Mucosa of descending colon (tissue), 3 donors: ENCODE measurements around the gene OBP2B. TPM values are rescaled to one million over a fixed set of nuclear protein-coding genes. Genes with fewer than 3 reads are reported as not detected.

ENCODE experiments used
- ATAC-seq: fragments of 200-7000 bp; cut with Tn5 transposase; one replicate; pipeline ENCODE4 v1.9.1; 2020; ENCODE audit warnings: mild to moderate bottlenecking, moderate library complexity
- DNase-seq, 3 donors: peaks; one replicate each; pipeline ENCODE4 v3.0.0-alpha.2; 2020
- H3K36me3 ChIP-seq: fragments of 200-600 bp; one replicate; pipeline ENCODE4 v1.8.0; 2021; ENCODE audit warnings: low read depth, mild to moderate bottlenecking
- H3K4me1 ChIP-seq: fragments of 200-600 bp; one replicate; pipeline ENCODE4 v1.8.0; 2021; ENCODE audit warnings: low read depth, mild to moderate bottlenecking
- H3K4me3 ChIP-seq: fragments of 200-600 bp; one replicate; pipeline ENCODE4 v1.8.0; 2021; ENCODE audit warnings: mild to moderate bottlenecking
- H3K9me3 ChIP-seq: fragments of 200-600 bp; one replicate; pipeline ENCODE4 v1.8.0; 2021; ENCODE audit warnings: mild to moderate bottlenecking
- intact Hi-C, 2 donors: fragments of 100-400 bp; cut with DNase I in 1 of 2; cut with micrococcal nuclease in 1 of 2; formaldehyde crosslinking; loops; one replicate each; pipeline versions ENCODE4 v1.11.0 to v1.11.1; 2022; cut with DNase I, micrococcal nuclease
- total RNA-seq, 3 donors: library from RNA; stranded (reverse); fragmentation: NEBNext Ultra II Directional in 2 of 3; extraction: Animal tissue kit (Norgen Biotek cat#: 25700) in 2 of 3; gene quantifications; one replicate each; pipeline versions ENCODE4 v1.2.1 to v1.2.4, GENCODE V29; 2021 to 2023
- TF ChIP-seq, protein P1 (sequence below): fragments of 200-600 bp; IDR thresholded peaks from one replicate; pipeline ENCODE4 v1.8.0; 2022; ENCODE audit warnings: antibody characterized with exemption, mild to moderate bottlenecking
- donor health status: DM: no; HTN: no; CAD: no; lungs with moderate emphysema.
- donor health status: DM: no; HTN: no; CAD: no.
- donor health status: DM: no; HTN: yes; CAD: no.

Gene OBP2B
- total RNA-seq, 3 donors from 2014 or later: not detected

DNA sequence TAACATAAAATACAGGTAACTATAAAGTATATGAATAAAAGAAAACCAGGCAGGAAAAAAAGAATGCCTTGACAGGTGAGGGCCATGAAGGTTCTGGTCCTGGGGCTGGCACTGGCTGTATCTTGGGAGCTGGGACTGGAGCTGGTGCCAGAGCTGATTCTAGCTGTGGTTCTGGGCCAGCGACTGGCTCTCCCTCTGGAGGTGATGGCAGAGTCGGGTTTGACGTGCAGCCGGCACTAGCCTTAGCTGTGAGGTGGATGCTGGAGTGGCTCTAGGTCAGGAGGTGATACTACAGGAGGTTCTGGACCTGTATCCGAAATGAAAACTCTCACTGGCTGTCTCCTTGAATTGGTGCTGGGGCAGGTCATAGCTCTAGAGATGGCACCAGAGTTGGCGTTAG lies 22.3 kb downstream of the OBP2B start:
- H3K4me3 ChIP-seq: no peak overlapping the region

GRCh38 chr9:133184971-133185370 lies 24.1 kb downstream of the OBP2B start:
- Histone ChIP-seq H3K4me1 (no peaks in the 10 kb centered on the region), H3K4me3 (no peak overlapping the region), H3K9me3 (no peaks in the 10 kb centered on the region), H3K36me3 (no peaks in the 10 kb centered on the region)
- ATAC-seq (peak; percentile 83), DNase-seq (peak in 1 of 3 donors; percentile 56)
- intact Hi-C loops: loop anchor here (10.0 kb wide), 2 partner anchors 140 to 300 kb away; no protein-coding TSS in a partner anchor
- TF ChIP-seq, protein P1, sequence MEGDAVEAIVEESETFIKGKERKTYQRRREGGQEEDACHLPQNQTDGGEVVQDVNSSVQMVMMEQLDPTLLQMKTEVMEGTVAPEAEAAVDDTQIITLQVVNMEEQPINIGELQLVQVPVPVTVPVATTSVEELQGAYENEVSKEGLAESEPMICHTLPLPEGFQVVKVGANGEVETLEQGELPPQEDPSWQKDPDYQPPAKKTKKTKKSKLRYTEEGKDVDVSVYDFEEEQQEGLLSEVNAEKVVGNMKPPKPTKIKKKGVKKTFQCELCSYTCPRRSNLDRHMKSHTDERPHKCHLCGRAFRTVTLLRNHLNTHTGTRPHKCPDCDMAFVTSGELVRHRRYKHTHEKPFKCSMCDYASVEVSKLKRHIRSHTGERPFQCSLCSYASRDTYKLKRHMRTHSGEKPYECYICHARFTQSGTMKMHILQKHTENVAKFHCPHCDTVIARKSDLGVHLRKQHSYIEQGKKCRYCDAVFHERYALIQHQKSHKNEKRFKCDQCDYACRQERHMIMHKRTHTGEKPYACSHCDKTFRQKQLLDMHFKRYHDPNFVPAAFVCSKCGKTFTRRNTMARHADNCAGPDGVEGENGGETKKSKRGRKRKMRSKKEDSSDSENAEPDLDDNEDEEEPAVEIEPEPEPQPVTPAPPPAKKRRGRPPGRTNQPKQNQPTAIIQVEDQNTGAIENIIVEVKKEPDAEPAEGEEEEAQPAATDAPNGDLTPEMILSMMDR: no peak

More for the DNA sequence above, 22.3 kb downstream of the OBP2B start:
- H3K4me1 ChIP-seq: no peaks in the 10 kb centered on the region
- no peaks in the 10 kb centered on the region for H3K36me3 ChIP-seq
- H3K9me3 ChIP-seq: no peaks in the 10 kb centered on the region
- intact Hi-C loops: loop anchor here (10.0 kb wide), 2 partner anchors 138 to 298 kb away; no protein-coding TSS in a partner anchor
- DNase-seq (peak in 1 of 3 donors; percentile 25), ATAC-seq (no peak)
- TF ChIP-seq, protein P1: no peak

- intact Hi-C loops: loop anchor here (10.0 kb wide), 2 partner anchors 143 to 303 kb away; no protein-coding TSS in a partner anchor
- no peak for ATAC-seq
Measured at GRCh38 chr9:133182151-133182550, 26.9 kb downstream of the OBP2B start.

GRCh38 chr9:133181561-133181960 lies 27.5 kb downstream of the OBP2B start:
- intact Hi-C loops: loop anchor here (10.0 kb wide), 2 partner anchors 143 to 303 kb away; no protein-coding TSS in a partner anchor
- Histone ChIP-seq H3K4me1 (no peaks in the 10 kb centered on the region), H3K4me3 (no peak overlapping the region), H3K36me3 (no peaks in the 10 kb centered on the region), H3K9me3 (no peaks in the 10 kb centered on the region)
- DNase-seq (no peak), ATAC-seq (no peak)
- TF ChIP-seq, protein P1: no peak

More at GRCh38 chr9:133182151-133182550, 26.9 kb downstream of the OBP2B start:
- no peak overlapping the region for H3K4me3 ChIP-seq
- DNase-seq: no peak
- no peaks in the 10 kb centered on the region for H3K36me3 ChIP-seq
- H3K4me1 ChIP-seq: no peaks in the 10 kb centered on the region
- H3K9me3 ChIP-seq: no peaks in the 10 kb centered on the region
- TF ChIP-seq, protein P1: no peak

- no peak for DNase-seq
- no peaks in the 10 kb centered on the region for H3K36me3 ChIP-seq
- no peak overlapping the region for H3K4me3 ChIP-seq
- ATAC-seq: no peak
- H3K9me3 ChIP-seq: no peaks in the 10 kb centered on the region
- intact Hi-C loops: loop anchor here (10.0 kb wide), 2 partner anchors 144 to 304 kb away; no protein-coding TSS in a partner anchor
- TF ChIP-seq, protein P1: no peak
- H3K4me1 ChIP-seq: no peaks in the 10 kb centered on the region
Measured at GRCh38 chr9:133180953-133181352, 28.1 kb downstream of the OBP2B start.

- Histone ChIP-seq H3K4me1 (no peaks in the 10 kb centered on the region), H3K4me3 (no peak overlapping the region), H3K36me3 (no peaks in the 10 kb centered on the region), H3K9me3 (no peaks in the 10 kb centered on the region)
- DNase-seq (no peak), ATAC-seq (no peak)
- intact Hi-C loops: no loop called here
- TF ChIP-seq, protein P1: no peak
Measured at GRCh38 chr9:133173056-133173455, 36.0 kb downstream of the OBP2B start.
